Mucosa of rectum (tissue), 2 donors: ENCODE measurements around the gene DNAH17.

Experiments
- H3K27ac ChIP-seq, 2 donors: one replicate each; pipeline ENCODE4 v1.7.0; 2013; ENCODE audit warnings: inconsistent platforms in 2 of 2, low read depth in 2 of 2, low read length in 2 of 2
- H3K27me3 ChIP-seq, 2 donors: one replicate each; pipeline ENCODE4 v1.7.0; 2013; ENCODE audit warnings: low read length in 2 of 2; ENCODE audit not compliant: control insufficient read depth in 2 of 2, insufficient read depth in 2 of 2
- H3K36me3 ChIP-seq, 2 donors: one replicate each; pipeline ENCODE4 v1.7.0; 2013; ENCODE audit warnings: low read length in 2 of 2; ENCODE audit not compliant: control insufficient read depth in 2 of 2, insufficient read depth in 2 of 2
- H3K4me1 ChIP-seq, 2 donors: one replicate each; pipeline ENCODE4 v1.7.0; 2013; ENCODE audit warnings: low read length in 2 of 2, mild to moderate bottlenecking in 1 of 2; ENCODE audit not compliant: control insufficient read depth in 2 of 2, insufficient read depth in 2 of 2
- H3K4me3 ChIP-seq, 2 donors: one replicate each; pipeline ENCODE4 v1.7.0; 2013; ENCODE audit warnings: low read length in 2 of 2
- H3K9ac ChIP-seq, 2 donors: one replicate each; pipeline ENCODE4 v1.7.0; 2013; ENCODE audit warnings: low read length in 2 of 2, low read depth in 1 of 2, mild to moderate bottlenecking in 1 of 2
- H3K9me3 ChIP-seq, 2 donors: one replicate each; pipeline ENCODE4 v1.7.0; 2013; ENCODE audit warnings: low read length in 2 of 2; ENCODE audit not compliant: control insufficient read depth in 2 of 2
- donor health status: healthy.
- donor health status: Normal muscosa, but diverticular disease.

Gene DNAH17

DNA sequence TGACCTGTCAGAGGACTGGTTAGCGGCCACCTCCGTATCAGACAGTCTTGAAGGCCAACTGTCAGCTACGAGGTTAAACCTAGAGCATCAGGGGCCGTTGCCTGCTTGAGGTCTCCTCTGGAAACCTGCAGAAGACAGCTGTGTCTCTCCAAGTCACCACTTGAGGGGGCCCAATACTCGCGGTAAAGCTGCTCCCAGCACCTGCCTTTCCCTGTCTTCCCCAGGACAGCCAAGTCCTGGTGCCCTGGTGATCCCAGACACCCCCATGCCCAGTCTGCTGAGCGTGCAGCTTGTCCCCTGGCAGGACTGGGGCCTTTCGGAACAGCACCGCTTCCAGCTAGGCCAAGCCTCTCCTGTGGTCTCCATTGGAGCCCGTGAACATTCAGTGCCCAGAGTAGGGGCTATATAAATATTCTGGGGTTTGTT is 80.1 kb downstream of the DNAH17 start:
- H3K9me3 ChIP-seq = no peaks in the 10 kb centered on the region
- H3K27ac ChIP-seq = no peak overlapping the region
- no peaks in the 10 kb centered on the region for H3K4me1 ChIP-seq
- no peak overlapping the region for H3K4me3 ChIP-seq
- H3K36me3 ChIP-seq = no peaks in the 10 kb centered on the region
- H3K9ac ChIP-seq = no peak overlapping the region
- H3K27me3 ChIP-seq = no peaks in the 10 kb centered on the region

DNA sequence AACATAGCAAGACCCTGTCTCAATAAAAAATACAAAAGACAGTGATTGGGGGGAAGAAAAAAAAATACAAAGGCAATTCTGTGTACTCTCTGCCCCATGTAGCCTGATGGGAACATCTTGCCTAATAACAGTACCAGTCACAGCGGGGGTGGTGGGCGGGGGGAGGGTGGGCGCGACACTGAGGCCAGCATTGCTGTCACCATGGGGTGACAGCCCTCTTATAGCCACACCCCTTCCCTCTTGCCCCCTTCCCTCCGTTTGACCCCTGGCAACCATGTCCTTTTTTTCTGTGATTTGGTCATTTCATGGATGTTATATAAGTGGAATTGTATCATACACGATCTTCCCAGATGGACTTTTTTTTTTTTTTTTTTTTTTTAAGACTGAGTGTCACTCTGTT is 80.9 kb downstream of the DNAH17 start:
- Histone ChIP-seq H3K36me3 (no peaks in the 10 kb centered on the region), H3K9me3 (no peaks in the 10 kb centered on the region), H3K27ac (no peak overlapping the region), H3K9ac (no peak overlapping the region), H3K4me3 (no peak overlapping the region), H3K4me1 (no peaks in the 10 kb centered on the region), H3K27me3 (no peaks in the 10 kb centered on the region)

DNA sequence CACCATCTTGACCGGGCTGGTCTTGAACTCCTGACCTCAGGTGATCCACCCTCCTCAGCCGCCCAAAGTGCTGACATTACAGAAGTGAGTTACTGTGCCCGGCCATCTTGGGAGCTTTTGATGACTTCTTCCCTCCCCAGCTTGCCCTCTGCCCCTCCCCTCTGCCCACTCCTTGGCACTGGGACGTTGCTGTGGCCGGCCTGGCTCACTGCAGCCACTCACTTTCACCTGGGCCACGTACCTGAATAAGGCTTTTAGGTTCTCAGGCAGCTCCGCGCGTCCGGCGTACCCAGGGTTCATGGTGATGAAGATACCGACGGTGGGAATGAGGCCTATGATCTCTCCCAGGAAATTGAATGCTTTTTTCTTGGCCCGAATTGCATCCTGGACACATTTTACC is 81.6 kb downstream of the DNAH17 start:
- H3K9ac ChIP-seq = no peak overlapping the region

DNA sequence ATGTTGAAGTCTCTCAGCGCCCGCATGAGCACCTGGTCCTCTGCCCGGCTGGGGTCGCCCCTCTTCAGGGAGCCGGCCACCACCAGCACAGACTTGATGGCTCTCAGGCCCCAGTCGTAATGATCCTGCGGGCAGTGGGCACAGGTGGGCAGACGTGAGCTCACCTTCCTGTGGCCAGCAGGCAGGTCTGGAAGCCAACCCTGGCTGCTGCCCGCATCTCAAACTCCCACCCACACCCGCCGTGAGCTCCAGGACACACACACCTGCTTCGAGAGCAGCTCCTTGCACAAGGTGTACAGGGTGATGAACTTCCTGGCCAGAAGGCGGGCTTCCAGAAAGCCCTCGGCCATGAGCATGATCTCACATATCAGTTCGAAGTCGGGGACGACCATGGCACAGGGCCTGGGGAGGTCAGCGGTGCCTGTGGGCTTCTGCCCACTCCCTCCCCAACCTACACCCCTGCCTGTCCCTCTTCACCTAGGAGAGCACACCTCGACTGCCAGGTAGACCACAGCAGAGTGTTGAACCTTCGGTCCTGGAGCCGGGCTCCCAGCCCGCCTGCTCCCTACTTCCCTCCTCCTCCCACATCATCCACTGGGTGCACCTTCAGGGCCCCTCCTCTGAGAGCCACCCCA is 82.4 kb downstream of the DNAH17 start:
- Histone ChIP-seq H3K9ac (no peak overlapping the region), H3K36me3 (no peaks in the 10 kb centered on the region), H3K4me3 (no peak overlapping the region), H3K4me1 (no peaks in the 10 kb centered on the region), H3K27me3 (no peaks in the 10 kb centered on the region), H3K9me3 (no peaks in the 10 kb centered on the region), H3K27ac (no peak overlapping the region)

More for the DNA sequence above, 81.6 kb downstream of the DNAH17 start:
- no peaks in the 10 kb centered on the region for H3K36me3 ChIP-seq
- no peaks in the 10 kb centered on the region for H3K27me3 ChIP-seq
- H3K4me3 ChIP-seq = no peak overlapping the region
- no peaks in the 10 kb centered on the region for H3K9me3 ChIP-seq
- no peaks in the 10 kb centered on the region for H3K4me1 ChIP-seq
- H3K27ac ChIP-seq = no peak overlapping the region

DNA sequence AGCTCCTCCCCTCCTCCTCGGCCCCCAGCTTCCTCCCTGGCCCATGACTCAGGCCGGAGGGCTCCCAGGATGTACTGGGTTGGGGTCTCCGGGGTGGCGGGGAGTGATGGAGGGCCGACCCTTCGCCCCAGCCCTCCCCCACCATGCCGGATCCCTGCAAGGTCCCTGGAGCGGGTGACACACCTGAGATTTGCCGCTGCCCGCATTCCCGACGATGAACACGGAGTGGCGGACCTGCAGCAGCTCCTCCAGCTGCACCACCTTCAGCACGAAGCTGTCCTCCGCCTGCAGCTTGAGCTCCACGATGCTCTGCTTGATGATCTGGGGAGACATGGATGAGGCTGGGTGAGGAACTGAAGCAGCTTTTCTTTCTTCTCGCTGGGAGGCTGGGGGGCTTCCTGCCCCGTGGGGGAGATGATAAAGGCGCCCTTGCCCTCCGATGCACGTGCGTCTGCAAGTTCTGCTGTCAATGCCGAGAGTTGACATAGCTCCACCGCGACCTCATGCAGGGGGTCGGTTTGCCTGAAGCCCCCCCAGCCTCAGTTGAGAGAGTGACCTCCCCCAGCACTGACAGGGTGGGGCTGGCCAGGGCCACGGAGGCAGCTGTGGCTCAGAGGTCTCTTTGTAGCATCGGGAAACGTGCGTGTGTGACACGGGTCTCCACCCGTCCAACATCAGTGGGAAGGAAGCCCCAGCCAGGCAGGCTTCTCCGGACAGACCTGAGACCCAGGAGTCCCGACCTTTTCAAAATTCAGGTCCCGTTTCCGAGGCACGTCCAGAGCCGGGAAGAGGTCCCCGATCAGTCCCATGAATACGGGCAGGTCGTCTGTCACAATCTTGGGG is 83.1 kb downstream of the DNAH17 start:
- Histone ChIP-seq H3K36me3 (no peaks in the 10 kb centered on the region), H3K27ac (no peak overlapping the region), H3K27me3 (no peaks in the 10 kb centered on the region), H3K9me3 (no peaks in the 10 kb centered on the region), H3K4me1 (no peaks in the 10 kb centered on the region), H3K4me3 (no peak overlapping the region), H3K9ac (no peak overlapping the region)

DNA sequence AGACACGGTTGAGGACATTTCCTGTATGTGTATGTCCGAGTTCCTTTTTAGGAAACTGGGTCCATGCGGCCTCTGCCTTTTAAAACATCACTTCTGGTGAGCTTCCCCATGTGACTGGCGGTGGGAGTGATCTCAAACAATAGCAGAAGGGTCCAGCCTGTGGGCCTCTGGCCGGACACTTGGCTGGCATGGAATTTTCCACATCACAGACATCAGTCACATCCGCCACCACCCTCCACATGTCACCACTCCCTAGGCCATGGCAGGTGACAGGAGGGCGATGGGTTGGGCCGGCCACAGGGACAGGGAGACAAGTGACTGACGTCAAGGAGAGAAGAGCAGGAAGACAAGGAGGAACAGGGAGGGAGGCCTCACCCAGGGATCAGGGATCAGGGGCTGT is 83.7 kb downstream of the DNAH17 start:
- H3K9ac ChIP-seq = no peak overlapping the region
- H3K4me3 ChIP-seq = no peak overlapping the region
- no peak overlapping the region for H3K27ac ChIP-seq
- no peaks in the 10 kb centered on the region for H3K36me3 ChIP-seq
- no peaks in the 10 kb centered on the region for H3K9me3 ChIP-seq
- no peaks in the 10 kb centered on the region for H3K4me1 ChIP-seq
- H3K27me3 ChIP-seq = no peaks in the 10 kb centered on the region

DNA sequence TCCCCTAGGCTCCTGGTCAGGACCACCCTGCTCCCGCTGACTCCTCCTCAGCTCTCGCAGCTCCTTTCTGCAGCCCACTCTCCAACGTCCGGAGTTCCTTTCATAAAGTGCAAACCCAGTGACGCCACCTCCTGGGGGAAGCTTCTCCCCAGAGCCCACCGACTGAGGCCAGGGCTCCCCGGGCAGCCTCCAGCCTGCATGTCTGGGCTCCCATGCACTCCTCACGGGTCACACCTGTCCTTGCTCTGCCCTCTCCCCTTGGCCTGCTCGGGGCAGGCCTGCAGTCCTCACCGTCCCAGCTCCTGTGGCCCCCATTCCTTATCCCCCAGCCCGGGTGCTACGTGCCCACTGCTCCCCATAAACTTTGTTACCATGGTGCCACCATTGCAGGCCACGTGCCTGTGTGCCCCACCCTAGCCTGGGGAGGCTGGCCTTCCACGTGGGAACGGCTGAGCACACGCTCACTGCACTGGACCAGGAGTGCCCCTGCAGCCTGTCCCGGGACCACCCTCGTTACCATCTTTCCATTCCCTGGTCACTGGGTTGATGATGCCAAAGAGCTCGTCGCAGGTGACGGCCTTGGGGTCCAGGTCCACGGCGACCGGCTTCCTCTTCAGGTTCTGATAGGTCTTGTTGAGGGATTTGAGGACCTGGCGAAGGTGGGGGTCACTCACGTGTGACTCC is 84.9 kb downstream of the DNAH17 start:
- Histone ChIP-seq H3K4me1 (no peaks in the 10 kb centered on the region), H3K4me3 (no peak overlapping the region), H3K27me3 (no peaks in the 10 kb centered on the region), H3K9me3 (no peaks in the 10 kb centered on the region), H3K27ac (no peak overlapping the region), H3K36me3 (no peaks in the 10 kb centered on the region), H3K9ac (no peak overlapping the region)

DNA sequence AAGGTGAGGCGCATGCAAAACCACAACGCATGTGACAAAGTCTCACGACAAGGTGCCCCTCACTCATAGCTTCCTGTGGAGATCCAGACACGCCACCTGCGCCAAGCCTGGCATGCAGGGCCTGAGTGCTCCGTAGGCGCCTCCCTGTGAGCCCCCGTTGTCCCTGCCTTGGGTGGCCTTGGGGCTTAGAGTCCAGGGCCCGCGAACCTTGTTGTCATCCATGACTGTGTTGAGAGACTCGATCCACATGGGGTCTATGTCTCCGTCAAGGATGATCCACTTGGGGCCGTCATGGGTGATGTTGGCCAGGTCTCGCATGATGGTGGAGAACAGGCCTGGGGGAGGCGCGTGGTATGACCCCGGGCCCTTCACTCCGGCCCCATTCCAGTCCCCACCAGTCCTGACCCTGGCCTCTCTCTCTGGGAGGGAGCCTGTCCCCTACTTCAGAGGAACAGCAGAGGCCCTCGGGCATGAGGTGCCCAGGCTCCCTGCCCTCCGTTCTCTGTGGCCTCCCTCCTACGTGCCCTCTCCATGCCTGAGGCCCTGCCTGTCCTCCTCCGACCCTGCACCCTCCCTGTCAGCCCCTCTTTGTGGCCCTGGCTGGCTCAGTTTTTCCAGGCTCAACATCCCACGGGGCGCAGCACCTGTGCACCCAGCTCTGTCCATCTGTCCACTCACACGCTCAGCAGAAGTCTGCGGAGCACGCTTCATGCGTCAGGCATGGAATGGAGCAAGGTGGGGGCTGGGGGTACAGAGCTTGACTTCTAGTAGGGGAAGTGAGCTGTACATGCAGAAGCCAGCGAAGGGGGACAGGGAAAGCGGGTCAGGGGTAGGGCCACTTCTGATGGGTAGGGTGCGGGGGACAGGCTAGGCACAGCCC is 85.7 kb downstream of the DNAH17 start:
- H3K4me1 ChIP-seq = no peaks in the 10 kb centered on the region
- no peaks in the 10 kb centered on the region for H3K9me3 ChIP-seq
- H3K27me3 ChIP-seq = no peaks in the 10 kb centered on the region
- H3K27ac ChIP-seq = no peak overlapping the region
- no peaks in the 10 kb centered on the region for H3K36me3 ChIP-seq
- no peak overlapping the region for H3K4me3 ChIP-seq
- H3K9ac ChIP-seq = no peak overlapping the region

DNA sequence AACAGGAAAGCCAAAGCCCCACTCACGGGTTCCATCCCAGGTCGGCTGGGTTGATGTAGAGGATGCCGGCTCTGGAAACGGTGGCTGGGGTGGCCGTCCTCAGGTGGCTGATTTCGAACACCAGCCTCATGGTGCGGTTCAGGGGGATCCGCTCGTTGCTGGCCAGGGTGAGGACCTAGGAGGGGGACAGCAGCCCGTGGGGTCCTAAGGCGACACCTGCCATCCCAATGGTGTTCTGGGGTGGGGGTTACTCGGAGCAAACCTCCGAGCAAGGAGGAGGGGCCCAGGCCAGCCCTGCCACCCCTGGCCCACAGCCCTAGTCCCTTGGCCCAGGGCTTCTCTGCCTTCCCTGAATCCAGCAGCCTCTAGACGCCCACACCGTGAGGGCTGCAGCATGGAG is 86.5 kb downstream of the DNAH17 start:
- no peak overlapping the region for H3K9ac ChIP-seq
- H3K27ac ChIP-seq = no peak overlapping the region
- no peaks in the 10 kb centered on the region for H3K27me3 ChIP-seq
- H3K9me3 ChIP-seq = no peaks in the 10 kb centered on the region
- H3K4me1 ChIP-seq = no peaks in the 10 kb centered on the region
- no peaks in the 10 kb centered on the region for H3K36me3 ChIP-seq
- H3K4me3 ChIP-seq = no peak overlapping the region
